IPS-11a (cell line): ENCODE data around the gene CTLA4.

Source experiments
- H3K4me3 ChIP-seq: one replicate; pipeline ENCODE4 v1.5.1; 2013; ENCODE audit warnings: low read depth, low read length, control low read depth

Gene CTLA4

DNA sequence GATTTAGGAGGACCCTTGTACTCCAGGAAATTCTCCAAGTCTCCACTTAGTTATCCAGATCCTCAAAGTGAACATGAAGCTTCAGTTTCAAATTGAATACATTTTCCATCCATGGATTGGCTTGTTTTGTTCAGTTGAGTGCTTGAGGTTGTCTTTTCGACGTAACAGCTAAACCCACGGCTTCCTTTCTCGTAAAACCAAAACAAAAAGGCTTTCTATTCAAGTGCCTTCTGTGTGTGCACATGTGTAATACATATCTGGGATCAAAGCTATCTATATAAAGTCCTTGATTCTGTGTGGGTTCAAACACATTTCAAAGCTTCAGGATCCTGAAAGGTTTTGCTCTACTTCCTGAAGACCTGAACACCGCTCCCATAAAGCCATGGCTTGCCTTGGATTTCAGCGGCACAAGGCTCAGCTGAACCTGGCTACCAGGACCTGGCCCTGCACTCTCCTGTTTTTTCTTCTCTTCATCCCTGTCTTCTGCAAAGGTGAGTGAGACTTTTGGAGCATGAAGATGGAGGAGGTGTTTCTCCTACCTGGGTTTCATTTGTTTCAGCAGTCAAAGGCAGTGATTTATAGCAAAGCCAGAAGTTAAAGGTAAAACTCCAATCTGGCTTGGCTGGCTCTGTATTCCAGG lies at the start of gene CTLA4:
Gene CTLA4 (plus strand): TSS at position 211 of the 640 bp plus-strand sequence. CDS start 172 bp downstream, at position 383.
- H3K4me3 ChIP-seq = no peak within 1 kb of the TSS

DNA sequence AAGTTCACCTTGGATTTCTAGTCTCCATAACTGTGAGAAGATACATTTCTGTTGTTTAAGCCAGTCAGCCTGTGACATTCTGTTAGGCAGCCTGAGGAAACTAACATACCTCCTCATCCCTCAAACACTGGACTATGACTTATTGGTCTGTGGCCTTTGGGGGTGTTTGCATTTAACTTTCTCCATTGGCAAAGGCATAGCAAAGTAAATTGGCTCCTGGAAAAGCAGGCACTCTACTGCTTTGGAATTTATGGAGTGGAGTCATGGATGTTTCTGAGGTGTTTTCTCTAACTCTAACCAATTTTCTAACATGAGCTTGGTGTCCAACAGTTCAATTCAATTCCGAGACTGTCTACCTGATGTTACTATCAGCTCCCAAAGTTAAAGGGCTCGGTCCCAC lies 48.9 kb upstream of the CTLA4 start:
- no peak overlapping the region for H3K4me3 ChIP-seq

DNA sequence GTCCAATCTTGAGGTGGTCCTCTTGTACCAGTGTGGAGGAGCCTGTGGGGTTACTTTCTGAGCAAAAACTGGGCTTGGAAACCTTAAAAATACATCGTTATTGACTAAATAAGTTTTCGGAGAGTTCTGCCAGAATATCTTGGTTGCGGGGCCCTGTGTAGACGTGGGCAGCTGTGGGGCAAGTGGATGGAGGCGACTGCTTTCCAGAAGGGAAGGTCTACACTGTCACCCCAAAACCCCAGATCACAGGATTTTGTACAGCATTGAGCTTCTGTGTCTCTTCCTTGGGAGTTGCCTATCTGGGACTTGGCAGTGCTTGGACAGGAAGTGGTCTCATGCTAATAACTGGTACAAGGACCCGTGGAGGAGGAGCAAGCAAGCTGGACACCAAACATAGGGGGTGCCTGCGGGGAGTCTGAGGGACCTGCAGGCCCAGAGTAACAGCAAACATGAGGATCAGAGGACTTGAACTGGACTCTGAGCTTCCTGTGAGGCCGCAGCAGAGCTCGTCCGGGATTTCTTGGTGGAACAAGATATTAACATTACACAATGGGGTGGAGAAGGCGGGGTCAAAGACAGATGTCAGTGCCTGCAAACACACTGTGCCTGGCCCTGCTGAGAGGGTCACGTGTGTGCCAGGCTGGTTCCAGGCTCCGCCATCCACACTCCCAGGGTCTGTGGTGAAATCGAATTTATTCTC lies 48.0 kb upstream of the CTLA4 start:
- no peak overlapping the region for H3K4me3 ChIP-seq

DNA sequence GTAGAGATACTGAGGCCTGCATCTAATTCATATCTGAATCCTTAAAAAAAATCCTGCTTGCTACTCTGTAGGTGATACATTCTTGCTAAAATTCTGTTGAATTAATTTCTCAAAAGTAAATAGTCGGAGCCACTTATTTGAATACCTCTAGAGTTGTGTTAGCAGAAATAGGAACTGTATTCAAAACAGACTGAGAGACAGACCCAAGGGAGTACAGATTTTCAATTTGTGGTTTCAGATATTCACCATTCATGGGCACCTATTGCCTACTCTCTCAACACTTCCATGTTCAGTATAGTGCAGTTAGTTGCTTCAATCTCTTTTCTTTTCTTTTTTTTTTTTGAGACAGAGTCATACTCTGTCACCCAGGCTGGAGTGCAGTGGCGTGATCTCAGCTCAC lies 46.6 kb upstream of the CTLA4 start:
- no peak overlapping the region for H3K4me3 ChIP-seq

DNA sequence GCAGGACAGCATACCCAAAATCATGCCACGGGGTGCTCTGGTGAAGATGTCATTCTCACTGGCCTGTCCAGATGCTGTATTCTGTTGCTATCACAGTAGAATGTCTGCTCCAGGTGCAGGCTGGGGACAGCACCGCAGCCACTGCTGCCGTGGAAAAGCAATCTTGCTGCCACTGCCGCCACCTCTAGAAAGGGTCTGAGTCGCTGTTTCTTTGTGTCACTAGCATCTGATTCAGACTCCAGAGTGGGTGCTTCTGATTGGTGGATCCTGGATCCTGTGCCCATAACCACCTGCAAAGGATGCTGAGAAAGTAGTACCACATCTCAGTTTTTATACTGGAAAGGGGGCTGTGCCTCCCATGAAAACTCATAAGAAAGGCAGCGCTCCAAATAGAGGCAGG lies 45.3 kb upstream of the CTLA4 start:
- H3K4me3 ChIP-seq = no peak overlapping the region

DNA sequence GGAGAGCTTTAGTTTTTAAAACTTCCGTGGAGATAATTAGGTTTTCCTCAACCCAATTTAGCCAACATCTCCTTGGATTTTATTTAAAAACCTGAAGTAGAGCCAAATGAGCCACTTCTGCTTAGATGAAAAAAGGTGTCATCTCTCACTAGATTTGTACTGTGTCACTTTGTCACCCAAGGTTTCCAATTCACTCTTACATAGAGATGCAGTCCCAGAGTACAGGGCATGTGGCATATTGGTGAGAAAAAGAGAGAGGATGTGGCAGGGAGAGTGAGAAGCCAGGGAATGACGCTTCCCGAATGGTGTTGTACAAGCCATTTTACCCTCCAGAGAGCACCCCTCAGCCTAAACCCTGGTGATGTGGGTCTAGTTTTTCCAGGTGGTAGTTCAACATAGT lies 44.4 kb upstream of the CTLA4 start:
- H3K4me3 ChIP-seq = no peak overlapping the region

DNA sequence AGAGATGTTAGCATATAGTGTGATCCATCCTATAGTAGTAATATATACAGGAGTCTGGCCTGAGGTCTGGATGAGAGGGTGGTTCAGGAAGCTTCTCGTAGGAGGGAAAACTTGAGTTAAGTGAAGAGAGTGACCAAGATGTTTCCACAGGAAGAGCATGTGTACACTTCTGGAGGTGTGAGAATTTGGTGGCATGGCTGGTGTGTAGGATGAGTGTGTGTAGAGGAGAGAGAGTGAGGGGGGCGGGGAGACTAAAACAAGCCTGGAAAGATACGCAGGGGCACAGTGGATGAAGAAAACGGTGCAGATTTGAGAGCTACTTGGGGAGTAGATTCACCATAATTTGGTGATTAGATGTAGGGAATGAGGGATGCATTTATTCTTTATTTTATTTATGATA lies 43.5 kb upstream of the CTLA4 start:
- H3K4me3 ChIP-seq = no peak overlapping the region

DNA sequence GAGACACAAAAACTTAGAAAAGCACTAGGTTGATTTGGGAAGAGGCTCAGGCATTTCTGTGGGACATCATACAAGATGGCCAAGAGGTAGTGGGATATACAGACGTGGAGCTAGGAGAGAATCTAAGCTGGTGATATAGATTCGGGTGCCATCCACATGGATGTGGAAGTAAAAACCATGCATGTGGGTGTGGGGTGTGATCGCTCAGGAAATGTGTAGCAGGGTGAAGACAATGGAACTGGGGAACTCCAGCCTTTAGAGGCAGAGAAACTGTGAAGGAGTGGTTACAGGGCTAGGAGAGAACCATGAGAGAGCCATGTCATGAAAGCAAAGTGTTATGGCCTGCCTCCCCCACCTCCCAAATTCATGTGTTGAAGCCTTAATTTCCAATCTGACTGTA lies 43.0 kb upstream of the CTLA4 start:
- H3K4me3 ChIP-seq = no peak overlapping the region

DNA sequence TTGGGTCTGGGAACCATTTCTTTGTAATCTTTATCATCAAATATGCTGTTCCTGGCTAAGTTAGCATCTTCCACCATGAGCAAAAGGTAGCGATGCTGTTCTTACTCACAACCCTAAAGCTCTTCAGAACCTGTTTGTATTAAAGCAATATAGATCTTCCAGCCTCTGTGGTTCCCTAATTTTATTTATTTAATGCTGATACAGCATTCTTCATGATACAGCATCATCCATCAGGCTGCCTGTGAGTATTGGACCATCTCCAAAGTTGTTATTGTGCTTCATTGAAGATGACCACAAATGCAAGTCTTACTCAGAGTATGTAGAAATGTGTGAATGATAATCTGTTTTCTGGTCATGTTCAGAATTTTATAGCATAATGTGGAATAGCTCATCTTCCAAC lies 40.9 kb upstream of the CTLA4 start:
- no peak overlapping the region for H3K4me3 ChIP-seq

DNA sequence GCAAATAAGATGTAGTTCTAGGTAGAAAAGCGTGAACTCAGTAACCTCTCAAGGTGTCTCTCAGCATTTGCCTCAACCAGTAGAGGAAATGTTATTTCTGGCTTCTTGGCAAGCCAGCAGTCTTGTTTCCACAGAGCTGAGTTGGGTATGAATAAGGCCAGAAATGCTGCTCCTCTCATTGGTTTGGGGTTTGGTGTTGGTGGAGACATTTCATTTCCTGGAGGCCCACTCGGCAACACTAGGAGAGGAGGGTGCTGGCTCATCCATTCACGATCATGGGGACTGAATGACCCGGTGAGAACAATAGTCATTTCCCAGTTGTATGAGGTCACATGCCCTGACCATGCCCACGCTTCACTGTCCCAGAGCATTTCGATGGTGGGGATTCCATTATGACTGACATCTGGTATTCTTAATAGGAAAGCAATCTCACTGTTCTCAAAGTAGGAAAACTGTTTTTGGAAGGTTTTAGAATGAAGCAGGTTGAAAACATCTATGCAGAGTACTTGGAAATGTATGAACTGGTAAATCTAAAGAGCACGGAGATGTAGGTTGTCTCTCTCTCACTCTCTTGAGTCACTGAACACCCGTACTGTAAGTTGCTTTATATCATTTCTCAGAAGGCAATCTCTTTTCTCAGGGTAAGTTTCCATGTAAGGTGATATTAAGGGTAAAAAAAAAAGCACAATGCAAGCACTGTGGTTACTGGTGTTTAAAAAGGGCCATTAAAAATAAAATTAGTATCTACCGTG lies 37.1 kb upstream of the CTLA4 start:
- H3K4me3 ChIP-seq = no peak overlapping the region

DNA sequence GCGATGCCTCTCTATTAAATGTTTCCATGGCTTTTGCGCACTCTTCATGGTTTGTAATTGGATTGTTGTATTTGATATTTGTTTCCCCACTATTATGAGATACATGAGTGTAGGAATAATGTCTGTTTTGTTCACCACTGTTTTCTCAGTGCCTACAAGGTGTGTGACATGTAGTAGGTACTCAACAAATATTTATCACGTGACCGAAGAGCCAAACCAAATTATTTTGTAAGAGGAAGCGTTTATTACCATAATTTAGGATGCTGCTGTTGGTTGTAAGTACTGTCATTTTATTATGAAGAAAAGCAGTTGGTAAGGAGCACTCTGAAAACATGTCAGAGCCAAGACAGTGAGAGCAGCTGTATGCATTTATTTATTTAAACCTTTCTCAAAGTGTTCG lies 32.2 kb upstream of the CTLA4 start:
- no peak overlapping the region for H3K4me3 ChIP-seq

DNA sequence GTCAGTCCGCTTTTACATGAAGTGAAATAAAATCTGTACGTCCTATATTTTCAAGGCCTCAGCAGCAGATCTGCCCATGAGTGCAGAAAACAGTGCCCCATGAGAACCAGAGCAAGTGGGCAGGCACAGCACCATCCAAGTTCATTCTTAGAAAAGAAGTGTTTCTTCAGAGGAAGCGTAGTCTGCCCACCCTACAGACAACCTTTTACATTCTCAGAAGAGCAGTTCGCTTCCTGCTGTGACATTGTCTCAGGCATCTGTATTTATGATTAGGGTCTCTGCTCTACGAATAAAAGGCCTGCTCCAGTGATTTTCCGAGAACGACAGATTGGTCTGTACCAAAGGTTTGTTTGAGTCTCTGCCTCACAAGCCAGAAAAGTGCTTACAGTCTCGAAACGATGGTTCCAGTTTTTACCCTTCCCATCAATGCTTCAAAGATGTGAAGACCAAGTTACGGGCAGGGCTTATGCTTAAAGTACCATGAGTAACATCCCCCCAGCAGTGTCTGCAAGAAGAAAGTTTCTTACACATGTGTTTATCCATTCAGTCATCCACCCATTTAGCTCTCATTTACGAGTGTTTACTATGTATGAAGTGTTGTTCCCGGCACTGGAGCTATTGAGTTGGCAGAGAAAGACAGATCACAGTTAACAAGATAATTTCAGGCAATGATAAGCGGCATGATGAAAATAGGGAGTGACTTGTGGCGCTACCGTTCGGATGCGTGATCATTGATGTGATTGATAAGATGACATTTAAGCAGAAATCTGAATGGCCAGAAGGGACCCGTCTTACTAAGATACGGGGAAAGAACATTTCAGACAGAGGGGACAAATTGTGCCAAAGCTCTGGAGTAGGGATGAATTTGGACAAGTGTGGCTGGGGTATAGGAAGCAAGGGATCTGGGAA lies 31.4 kb upstream of the CTLA4 start:
- H3K4me3 ChIP-seq = no peak overlapping the region

DNA sequence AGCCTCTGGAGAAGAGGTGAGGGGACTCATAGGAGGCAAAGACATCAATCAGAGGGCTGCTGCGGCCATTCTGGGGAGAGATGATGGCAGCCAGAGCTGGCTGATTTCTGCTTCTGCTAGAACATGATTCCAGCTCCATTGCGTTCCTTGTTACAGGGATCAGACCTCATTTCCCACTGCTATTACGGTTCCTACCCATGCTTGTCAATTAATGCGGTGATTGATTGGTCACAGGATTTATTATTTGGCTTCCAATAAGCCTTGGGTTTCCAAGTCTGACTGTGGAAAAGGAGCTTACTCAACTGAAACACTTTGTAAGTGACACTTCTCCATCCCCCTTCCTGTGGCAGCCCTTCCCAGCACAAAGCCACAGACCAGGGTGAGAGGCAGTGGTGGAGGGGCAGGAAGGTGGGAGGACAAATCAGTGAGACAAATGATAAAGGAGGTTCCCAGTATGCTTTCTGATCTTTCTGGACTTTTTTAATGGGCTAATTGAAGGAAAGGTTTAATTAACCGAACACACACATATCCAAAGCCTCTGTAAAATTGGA lies 26.8 kb upstream of the CTLA4 start:
- no peak overlapping the region for H3K4me3 ChIP-seq

DNA sequence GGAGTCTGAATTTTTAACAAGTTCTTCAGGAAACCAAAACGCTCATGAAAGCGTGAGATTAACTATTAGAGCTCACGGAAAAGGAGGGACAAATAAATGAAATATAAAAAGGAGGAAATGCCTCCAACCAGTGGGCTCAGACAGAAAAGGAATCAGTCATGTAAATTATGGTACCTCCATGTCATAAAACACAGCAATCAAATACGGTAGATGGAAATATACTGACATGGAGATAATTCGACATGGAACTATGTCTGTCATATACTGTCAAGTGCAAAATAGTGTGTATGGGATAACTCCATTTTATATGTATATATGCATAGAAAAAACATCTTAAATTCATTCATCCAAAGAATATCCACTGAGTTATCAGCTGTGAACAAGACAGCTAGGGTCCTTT lies 25.9 kb upstream of the CTLA4 start:
- no peak overlapping the region for H3K4me3 ChIP-seq

DNA sequence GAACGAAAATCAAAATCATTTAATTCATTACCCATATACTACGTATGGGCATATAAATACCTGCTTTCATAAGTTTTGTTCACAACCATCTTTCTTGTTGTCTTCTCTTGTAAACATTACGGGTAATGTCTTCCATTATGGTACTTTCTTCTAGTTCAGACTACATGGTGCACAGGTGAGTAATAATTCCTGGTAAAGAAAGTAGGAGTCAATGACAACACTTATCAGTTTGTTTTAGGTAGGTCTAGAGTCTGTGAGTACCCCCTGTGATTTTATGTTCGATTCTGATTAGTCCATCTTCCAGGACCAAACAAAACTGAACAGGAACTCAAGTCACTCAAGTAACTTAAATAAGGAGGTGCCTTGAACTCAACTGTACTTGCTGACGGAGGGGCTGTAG lies 25.2 kb upstream of the CTLA4 start:
- H3K4me3 ChIP-seq = no peak overlapping the region

DNA sequence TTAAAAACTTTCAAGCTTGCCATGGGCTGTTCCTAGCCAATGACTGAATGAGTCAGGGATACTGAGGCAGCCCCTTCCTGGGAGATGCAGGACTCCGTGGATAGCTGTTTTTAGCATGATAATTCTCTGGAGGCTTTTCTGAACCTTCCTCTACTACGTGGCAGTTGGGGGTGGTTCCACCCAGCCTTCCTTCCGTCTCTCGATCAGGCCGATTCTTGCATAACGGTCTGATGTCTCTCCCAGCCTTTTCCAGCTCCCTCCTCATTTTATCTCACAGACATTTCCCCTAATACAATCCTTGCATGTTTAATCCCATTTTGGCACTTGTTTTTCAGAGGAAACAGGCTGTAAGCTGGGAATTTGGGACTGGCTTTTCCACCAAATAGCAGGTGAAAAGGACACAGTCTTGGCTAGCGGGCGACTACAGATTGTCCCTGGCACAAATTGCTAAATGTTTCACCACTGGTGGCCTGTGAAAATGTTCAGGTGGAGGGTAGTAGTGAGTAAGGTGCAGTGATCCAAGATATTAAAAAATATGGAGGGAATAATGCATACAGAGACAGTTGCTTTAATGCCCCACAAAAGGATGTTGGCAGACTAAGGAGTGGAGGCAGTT lies 21.0 kb upstream of the CTLA4 start:
- no peak overlapping the region for H3K4me3 ChIP-seq

DNA sequence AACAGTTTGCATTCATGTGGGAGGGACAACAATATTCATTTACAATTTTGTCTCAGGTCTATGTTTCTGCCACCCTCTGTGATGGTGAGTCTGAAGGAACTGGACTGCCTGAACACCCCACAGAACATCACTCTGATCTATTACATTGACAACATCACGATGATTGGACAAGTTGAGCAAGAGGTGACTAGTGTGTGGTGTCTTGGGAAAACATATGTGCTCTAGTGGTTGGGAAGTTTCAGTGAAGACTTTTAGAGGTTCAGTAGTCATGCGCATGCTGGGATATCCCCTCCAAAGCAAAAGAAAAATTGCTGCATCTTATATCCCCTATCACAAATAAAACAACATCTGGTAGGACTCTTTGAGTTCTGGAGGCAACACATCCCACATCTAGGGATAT lies 18.6 kb upstream of the CTLA4 start:
- no peak overlapping the region for H3K4me3 ChIP-seq

DNA sequence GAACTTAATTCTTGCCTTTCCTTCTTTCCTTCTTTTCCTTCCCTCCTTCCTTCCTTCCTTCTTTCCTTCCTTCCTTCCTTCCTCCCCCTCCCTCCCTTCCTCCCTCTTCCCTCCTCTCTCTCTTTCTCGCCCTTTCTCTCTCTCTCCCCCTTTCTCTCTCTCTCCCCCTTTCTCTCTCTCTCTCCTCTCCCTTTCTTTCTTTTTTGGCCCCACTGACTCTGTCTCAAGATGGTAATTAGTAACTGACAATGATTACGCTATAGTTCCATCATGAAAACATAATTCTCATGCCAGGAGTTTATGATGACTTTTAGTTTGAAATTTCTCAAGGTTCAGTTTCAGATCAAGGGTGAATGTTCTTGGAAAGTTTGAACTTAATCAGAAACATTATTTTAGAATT lies 14.8 kb upstream of the CTLA4 start:
- no peak overlapping the region for H3K4me3 ChIP-seq

DNA sequence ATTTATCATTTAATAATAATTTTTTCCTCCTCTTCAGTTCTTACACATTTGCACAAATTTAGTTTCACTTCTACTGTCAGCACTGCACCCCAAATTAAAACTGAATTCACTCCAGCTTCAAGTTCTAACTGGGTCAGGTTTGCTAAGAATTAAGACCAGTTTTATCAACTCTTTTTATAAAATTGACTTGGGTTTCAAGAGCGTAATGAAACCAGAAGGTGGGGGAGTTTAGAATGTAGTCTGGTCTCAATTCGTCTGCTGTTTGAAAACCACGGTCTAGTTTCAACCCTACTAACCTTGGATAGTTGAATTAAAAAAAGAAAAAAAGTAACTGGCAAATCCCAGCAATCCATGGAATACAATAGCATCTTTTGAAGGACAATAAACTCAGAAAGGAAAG lies 14.3 kb upstream of the CTLA4 start:
- H3K4me3 ChIP-seq = no peak overlapping the region

DNA sequence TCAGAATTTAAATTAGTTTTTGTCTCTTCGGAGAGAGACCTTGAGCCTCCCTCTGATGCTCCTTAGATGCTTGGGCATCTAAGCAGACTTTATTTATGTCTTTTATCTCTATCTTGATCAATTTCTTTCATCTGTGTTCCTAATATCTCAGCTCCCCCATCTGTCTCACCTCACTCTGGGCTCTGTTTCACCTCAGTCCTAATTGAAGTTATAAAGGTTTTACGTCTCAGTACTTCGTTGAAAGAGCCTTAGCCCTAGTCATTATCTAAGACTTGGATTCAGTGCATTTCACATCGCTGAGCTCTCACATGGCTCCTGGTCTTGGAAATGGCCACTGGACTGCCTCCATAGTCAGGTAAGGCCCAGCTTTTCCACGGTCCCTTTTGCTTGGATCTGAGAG lies 13.8 kb upstream of the CTLA4 start:
- H3K4me3 ChIP-seq = no peak overlapping the region
